IPS-20b (cell line): ENCODE data around the gene TRIM41.

ENCODE experiments used
- H3K27ac ChIP-seq: one replicate; pipeline ENCODE4 v1.5.1; 2013; ENCODE audit warnings: low read length
- H3K27me3 ChIP-seq: 2 replicates; pipeline ENCODE4 v1.6.1; 2013; ENCODE audit warnings: mild to moderate bottlenecking, low read length, inconsistent platforms; ENCODE audit not compliant: insufficient read depth
- H3K36me3 ChIP-seq: 2 replicates; pipeline ENCODE4 v1.6.1; 2013; ENCODE audit warnings: low read depth, mild to moderate bottlenecking, inconsistent platforms, low read length, moderate library complexity; ENCODE audit not compliant: insufficient read depth
- H3K4me1 ChIP-seq: 2 replicates; pipeline ENCODE4 v1.6.1; 2013; ENCODE audit warnings: mild to moderate bottlenecking, control low read depth, inconsistent platforms, low read length, moderate library complexity; ENCODE audit not compliant: insufficient read depth
- H3K4me3 ChIP-seq: 2 replicates; pipeline ENCODE4 v1.5.1; 2013; ENCODE audit warnings: mild to moderate bottlenecking, low read length, inconsistent platforms
- H3K9ac ChIP-seq: 2 replicates; pipeline ENCODE4 v1.6.1; 2013; ENCODE audit warnings: low read depth, mild to moderate bottlenecking, inconsistent platforms, low read length, moderate library complexity
- H3K9me3 ChIP-seq: 2 replicates; pipeline ENCODE4 v1.6.1; 2013; ENCODE audit warnings: mild to moderate bottlenecking, low read depth, low read length, inconsistent platforms; ENCODE audit not compliant: insufficient read depth

TRIM41 gene

GRCh38 chr5:181217111-181217802 lies 5.8 kb upstream of the TRIM41 start:
- H3K9ac ChIP-seq, result no peak overlapping the region; the same call in 1 of the 2 replicates
- no peaks in the 10 kb centered on the region for H3K4me1 ChIP-seq
- peaks cover 18% of the 10 kb centered on the region for H3K27me3 ChIP-seq
- no peak overlapping the region for H3K27ac ChIP-seq
- no peaks in the 10 kb centered on the region for H3K36me3 ChIP-seq
- H3K4me3 ChIP-seq, result peak overlapping the region; percentile 61
- no peaks in the 10 kb centered on the region for H3K9me3 ChIP-seq

DNA sequence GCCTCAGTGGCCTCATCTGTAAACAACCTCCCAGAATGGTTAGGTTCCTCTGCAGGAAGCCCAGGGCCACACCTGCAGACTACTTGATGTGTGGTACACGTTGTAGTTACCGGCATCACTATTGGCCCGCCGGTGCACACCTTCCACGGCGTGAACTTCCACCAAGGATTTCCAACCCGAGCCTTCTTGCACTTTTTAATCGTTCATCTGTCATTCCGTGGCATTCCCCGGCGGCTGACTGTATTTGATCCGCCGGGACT lies 5.3 kb upstream of the TRIM41 start:
- peaks cover 18% of the 10 kb centered on the region for H3K27me3 ChIP-seq
- no peak overlapping the region; the same call in 1 of the 2 replicates for H3K9ac ChIP-seq
- no peaks in the 10 kb centered on the region for H3K4me1 ChIP-seq
- no peaks in the 10 kb centered on the region for H3K36me3 ChIP-seq
- H3K4me3 ChIP-seq, result peak overlapping the region; percentile 61
- H3K9me3 ChIP-seq, result no peaks in the 10 kb centered on the region
- H3K27ac ChIP-seq, result no peak overlapping the region

DNA sequence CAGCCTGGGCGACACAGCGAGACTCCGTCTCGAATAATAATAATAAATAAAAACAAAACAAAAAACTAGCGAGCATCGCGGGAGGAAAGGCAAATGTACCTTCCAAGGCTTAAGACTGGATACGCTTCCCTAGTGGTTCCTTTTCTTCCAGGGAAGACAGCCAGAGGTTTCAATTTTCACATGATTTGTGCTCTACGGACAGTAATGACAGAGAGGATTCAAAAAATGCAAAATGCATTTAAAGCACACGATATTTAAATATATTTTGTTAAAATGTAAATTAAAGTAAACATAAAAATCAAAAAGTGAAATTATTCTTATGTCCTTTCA lies 4.3 kb upstream of the TRIM41 start:
- H3K4me3 ChIP-seq, result peak overlapping the region; percentile 64
- no peaks in the 10 kb centered on the region for H3K36me3 ChIP-seq
- H3K4me1 ChIP-seq, result no peaks in the 10 kb centered on the region
- H3K9ac ChIP-seq, result no peak overlapping the region
- H3K27me3 ChIP-seq, result peaks cover 18% of the 10 kb centered on the region
- H3K27ac ChIP-seq, result no peak overlapping the region
- no peaks in the 10 kb centered on the region for H3K9me3 ChIP-seq

DNA sequence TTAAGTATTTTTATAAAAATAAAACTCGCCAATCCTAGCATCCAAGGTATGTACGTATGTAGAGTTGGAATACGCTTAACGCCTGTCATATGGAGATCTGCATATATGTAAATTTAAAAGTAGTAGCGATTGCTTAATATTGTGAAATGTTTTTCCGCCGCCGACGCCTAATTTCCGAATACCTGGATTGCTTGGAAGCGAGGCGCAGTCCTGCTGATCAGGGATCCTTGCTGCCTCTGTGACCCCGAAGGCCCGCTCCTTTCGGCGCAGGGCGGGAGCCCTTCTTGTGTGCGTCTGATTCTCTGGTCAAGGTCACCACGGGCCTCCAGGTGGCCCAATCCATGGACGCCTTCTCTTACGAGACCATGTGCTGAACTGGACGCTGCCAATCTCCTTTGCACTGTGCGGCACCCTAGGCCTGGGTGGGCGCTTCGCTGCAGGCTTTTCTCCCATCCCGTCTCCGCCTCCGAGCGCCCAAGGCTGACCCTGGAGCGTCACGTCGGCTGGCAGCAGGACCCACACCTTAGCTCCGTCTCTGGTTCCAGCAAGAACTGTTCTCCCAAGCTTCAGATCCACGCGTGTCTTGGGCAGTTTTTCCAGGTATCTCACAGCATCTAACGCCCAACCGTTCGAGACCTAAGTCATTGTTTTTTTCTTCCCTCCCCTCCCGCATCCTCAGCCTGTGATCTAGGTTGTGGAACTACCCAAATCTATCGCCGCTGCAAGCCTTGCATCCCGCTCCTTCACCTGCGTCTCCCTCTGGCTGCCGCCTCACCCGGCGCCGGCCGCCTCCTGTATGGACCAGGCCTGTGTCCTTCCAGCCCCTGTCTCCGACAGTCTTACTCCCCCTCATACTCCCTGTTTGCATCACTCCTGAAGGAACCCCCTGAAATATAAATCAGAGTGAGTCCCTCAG lies 3.6 kb upstream of the TRIM41 start:
- Histone ChIP-seq H3K4me1 (peaks cover 2% of the 10 kb centered on the region; the same call in 1 of the 2 replicates), H3K27me3 (peaks cover 18% of the 10 kb centered on the region), H3K4me3 (peak overlapping the region; percentile 64; the same call in 1 of the 2 replicates), H3K9me3 (no peaks in the 10 kb centered on the region), H3K27ac (no peak overlapping the region), H3K36me3 (no peaks in the 10 kb centered on the region), H3K9ac (no peak overlapping the region)

DNA sequence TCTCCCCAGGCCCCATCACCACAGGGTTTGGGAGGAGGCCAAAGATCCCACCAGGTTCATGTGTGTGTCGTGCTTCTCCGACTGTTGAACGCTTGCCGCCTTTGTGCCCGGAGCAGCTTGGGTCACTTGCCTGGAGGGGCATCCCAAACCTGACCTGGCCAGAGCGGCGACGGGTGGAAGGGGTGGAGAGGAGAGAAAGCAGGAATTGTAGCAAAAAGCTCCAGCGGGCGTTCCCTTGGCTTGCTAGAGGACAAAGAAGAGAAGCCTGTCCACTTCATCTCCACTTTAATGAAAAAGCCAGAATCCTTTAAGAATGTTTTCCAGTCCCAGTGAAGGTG lies 2.9 kb upstream of the TRIM41 start:
- Histone ChIP-seq H3K4me1 (peaks cover 8% of the 10 kb centered on the region; the same call in 1 of the 2 replicates), H3K9me3 (no peaks in the 10 kb centered on the region), H3K9ac (no peak overlapping the region), H3K27me3 (peaks cover 18% of the 10 kb centered on the region), H3K4me3 (no peak overlapping the region), H3K36me3 (peaks cover 6% of the 10 kb centered on the region; the same call in 1 of the 2 replicates), H3K27ac (no peak overlapping the region)

DNA sequence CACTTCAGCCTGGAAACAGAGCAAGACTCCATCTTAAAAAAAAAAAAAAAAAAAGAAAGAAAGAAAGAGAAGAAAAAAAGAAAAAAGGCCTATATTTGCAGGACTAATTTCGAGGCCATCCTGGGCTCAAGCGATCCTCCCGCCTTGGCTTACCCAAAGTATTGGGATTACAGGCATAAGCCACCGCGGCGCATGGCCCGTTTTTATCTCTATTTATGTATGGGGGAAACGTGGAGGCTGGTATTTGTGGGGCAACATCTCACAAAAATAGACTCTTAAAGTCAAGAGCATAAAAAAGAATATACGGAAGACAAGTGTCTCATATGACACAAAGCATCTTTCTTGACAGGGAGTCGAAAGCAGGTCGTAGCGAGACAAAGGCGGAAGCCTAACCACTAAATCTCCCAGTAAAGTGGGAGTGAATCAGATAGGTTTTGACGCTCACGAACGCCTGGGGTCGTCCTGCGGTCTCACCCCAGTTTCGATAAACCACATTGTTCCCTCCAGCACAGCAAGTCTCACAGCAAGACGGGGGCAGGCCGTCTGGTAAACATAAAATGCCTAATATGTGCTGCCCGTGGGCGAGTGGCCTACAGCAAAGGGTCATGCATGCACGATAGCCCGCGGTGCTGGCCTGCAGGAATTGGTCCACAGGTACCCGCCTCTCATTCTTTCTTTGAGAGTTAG lies 1.8 kb upstream of the TRIM41 start:
- H3K9ac ChIP-seq, result no peak overlapping the region
- H3K36me3 ChIP-seq, result peaks cover 8% of the 10 kb centered on the region; the same call in 1 of the 2 replicates
- H3K4me1 ChIP-seq, result peaks cover 8% of the 10 kb centered on the region; the same call in 1 of the 2 replicates
- H3K27ac ChIP-seq, result no peak overlapping the region
- peaks cover 14% of the 10 kb centered on the region for H3K27me3 ChIP-seq
- peak overlapping the region; percentile 98 for H3K4me3 ChIP-seq
- H3K9me3 ChIP-seq, result no peaks in the 10 kb centered on the region

DNA sequence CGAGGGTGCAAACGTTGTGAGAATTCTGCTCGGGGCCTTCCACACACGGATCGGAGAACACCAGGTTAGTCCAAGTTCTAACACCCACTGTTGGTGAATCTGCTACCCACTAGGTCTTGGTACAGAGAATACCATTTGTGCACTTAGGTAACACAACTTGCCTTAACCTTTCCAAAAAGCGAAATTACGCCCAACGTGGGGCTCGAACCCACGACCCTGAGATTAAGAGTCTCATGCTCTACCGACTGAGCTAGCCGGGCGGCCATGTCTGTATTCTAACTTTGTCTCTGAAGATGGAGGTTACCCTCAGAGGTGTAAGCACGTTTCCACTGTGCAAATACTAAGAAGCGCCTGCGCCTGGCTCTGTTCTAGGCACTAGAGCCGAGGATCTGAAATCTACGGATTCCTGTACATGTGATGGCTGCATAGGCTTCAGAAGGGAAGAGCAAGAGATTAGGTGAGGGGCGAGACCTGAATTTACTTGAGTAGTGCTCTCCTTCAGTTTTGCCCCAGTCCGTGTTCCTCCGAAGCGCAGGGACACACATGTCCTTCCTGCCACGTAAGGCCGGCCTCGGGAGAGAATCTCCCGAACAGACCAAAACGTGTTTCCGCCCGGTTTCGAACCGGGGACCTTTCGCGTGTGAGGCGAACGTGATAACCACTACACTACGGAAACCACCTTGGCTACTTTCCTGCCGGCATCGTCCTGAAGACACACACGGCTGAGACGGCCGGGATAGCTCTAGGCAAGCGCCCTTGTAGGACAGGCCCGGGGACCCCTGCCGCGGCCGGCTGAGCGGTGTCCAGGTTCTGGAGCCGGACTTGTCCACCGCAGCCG lies 1.1 kb upstream of the TRIM41 start:
- Histone ChIP-seq H3K27ac (no peak overlapping the region), H3K27me3 (peaks cover 7% of the 10 kb centered on the region; the same call in 1 of the 2 replicates), H3K4me1 (peaks cover 8% of the 10 kb centered on the region; the same call in 1 of the 2 replicates), H3K36me3 (peaks cover 16% of the 10 kb centered on the region; the same call in 1 of the 2 replicates), H3K9ac (peak overlapping the region; percentile 93), H3K4me3 (peak overlapping the region; percentile 98), H3K9me3 (no peaks in the 10 kb centered on the region)

DNA sequence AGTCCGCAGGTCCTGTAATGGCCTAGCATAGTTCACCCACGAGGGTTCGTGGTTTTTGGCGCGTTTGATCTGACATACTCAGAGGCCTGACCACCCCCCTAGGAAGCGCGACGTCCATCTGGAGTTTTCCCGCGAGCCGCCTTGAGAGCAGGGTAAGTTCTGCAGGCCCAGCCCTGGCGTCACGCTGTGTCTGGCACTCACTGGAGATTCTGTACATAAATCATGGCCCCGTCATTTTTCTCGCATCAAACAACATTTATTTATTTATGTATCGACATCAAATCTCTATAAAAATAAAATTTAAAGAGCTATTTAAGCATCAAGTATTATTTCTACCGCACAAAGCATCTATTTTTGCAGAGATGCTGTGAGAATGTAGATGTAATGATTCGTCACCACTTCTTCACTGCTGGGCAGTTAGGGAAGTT lies 437 bp upstream of the TRIM41 start:
- peaks cover 8% of the 10 kb centered on the region; the same call in 1 of the 2 replicates for H3K4me1 ChIP-seq
- peak overlapping the region; percentile 93; the same call in 1 of the 2 replicates for H3K9ac ChIP-seq
- H3K4me3 ChIP-seq, result peak overlapping the region; percentile 98

DNA sequence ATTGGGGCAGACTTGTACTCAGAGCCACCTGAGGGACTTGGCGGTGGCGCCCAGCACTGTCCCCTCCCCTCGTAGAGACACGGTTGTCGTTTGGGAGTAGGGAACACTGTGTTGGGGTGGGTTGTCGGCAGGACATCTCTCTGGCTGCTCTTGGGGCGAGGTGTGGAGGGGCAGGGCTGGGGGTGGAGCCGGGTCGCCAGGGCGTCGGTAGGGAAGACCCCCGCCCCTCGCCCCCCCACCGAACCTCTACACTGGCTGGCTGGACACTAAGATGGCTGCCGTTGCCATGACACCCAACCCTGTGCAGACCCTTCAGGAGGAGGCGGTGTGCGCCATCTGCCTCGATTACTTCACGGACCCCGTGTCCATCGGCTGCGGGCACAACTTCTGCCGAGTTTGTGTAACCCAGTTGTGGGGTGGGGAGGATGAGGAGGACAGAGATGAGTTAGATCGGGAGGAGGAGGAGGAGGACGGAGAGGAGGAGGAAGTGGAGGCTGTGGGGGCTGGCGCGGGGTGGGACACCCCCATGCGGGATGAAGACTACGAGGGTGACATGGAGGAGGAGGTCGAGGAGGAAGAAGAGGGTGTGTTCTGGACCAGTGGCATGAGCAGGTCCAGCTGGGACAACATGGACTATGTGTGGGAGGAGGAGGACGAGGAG lies 778 bp downstream of the TRIM41 start:
- H3K27me3 ChIP-seq, result no peaks in the 10 kb centered on the region
- H3K9me3 ChIP-seq, result no peaks in the 10 kb centered on the region
- peaks cover 17% of the 10 kb centered on the region for H3K36me3 ChIP-seq
- H3K4me3 ChIP-seq, result peak overlapping the region; percentile 98
- peak overlapping the region; percentile 93; the same call in 1 of the 2 replicates for H3K9ac ChIP-seq
- peaks cover 8% of the 10 kb centered on the region; the same call in 1 of the 2 replicates for H3K4me1 ChIP-seq
- H3K27ac ChIP-seq, result peak overlapping the region; percentile 98

More for the DNA sequence above, 437 bp upstream of the TRIM41 start:
- Histone ChIP-seq H3K27me3 (peaks cover 4% of the 10 kb centered on the region; the same call in 1 of the 2 replicates), H3K36me3 (peaks cover 17% of the 10 kb centered on the region; the same call in 1 of the 2 replicates), H3K27ac (no peak overlapping the region), H3K9me3 (no peaks in the 10 kb centered on the region)

DNA sequence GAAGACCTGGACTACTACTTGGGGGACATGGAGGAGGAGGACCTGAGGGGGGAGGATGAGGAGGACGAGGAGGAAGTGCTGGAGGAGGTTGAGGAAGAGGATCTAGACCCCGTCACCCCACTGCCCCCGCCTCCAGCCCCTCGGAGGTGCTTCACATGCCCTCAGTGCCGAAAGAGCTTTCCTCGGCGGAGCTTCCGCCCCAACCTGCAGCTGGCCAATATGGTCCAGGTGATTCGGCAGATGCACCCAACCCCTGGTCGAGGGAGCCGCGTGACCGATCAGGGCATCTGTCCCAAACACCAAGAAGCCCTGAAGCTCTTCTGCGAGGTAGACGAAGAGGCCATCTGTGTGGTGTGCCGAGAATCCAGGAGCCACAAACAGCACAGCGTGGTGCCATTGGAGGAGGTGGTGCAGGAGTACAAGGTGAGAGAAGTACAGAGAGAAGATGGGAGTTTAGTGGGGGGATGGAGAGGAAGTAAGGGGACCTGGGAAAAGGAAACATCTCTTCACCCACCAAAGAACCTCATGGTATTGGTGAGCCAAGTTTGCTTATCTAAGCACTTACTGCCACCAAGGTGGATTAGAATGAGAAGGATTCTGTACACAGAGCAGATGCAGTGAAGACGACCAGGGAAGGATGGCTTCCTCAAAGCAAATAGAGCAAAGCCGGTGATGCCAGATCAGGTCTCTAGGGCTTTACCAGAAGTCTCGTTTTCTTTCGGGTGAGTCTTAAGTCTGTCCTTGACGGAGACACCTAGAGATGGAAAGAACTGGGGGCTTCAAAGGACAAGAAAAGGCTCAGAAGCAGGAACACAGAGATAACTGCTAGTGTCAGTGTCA lies 1.5 kb downstream of the TRIM41 start:
- peak overlapping the region; percentile 87 for H3K27ac ChIP-seq

More for the DNA sequence above, 1.5 kb downstream of the TRIM41 start:
- H3K9me3 ChIP-seq, result no peaks in the 10 kb centered on the region
- no peaks in the 10 kb centered on the region for H3K27me3 ChIP-seq
- peaks cover 25% of the 10 kb centered on the region for H3K36me3 ChIP-seq
- peak overlapping the region; percentile 98 for H3K4me3 ChIP-seq
- H3K9ac ChIP-seq, result peak overlapping the region; percentile 93; the same call in 1 of the 2 replicates
- peaks cover 8% of the 10 kb centered on the region; the same call in 1 of the 2 replicates for H3K4me1 ChIP-seq
